HG02642 (cell line): Measurements from ENCODE around the gene FAM193B.

ENCODE experiments used
- ATAC-seq: cut with Tn5 transposase; IDR thresholded peaks from one replicate; pipeline ENCODE4 v1.9.1; 2021; ENCODE audit warnings: mild to moderate bottlenecking; ENCODE audit not compliant: unreplicated experiment, poor library complexity

The FAM193B gene

GRCh38 chr5:177519463-177520235 lies 34.7 kb downstream of the FAM193B start:
- ATAC-seq: no peak

DNA sequence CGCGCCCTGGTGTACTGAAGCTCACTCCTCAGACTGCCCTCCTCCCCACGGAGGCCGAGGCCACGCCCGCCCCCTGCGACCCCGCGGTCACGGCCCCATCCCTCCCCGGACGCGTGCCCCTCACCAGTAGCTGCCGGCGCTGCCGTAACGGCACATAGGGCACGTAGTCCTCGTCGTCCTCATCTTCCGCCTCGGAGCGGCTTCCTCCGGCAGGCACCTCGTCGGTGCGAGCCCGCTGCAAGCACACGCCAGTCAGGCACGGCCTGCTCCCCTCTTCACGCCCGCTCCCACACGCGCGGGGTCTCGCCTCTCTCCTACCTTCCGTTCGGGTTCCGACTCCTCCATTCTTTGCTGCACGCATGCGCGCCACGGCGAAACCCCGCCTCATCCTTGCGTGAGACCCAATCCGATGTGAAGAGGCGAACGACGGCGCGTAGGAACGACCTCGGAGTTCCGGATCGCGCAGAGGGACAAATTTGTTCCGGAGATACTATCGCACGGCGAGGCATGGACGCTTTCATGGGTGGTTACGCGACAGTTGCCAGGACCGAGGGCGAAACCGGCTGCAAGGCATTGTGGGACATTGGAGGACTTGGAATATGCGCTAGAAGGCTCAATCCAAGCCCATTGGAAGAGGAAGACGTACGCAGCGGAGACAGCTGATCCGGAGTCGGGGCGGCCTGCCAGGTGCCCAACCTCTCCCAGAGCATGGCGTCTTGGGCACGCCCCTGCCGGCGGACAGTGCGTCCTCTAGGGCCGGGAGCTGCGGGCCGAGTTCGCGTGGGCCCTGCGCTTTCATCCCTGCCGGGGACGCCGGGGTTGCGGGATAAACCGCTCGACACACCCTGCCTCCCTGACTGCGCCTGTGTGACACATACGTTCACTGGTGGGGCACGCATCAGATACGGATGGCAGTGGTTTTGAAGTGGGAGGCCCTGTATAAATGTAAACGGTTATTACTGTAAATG lies 37.5 kb downstream of the FAM193B start, which contains the start of gene DDX41:
DDX41 (minus strand) TSS at position 361 of the 968 bp plus-strand sequence; CDS start at position 345, 16 bp downstream.
- ATAC-seq: peak; percentile 81

DNA sequence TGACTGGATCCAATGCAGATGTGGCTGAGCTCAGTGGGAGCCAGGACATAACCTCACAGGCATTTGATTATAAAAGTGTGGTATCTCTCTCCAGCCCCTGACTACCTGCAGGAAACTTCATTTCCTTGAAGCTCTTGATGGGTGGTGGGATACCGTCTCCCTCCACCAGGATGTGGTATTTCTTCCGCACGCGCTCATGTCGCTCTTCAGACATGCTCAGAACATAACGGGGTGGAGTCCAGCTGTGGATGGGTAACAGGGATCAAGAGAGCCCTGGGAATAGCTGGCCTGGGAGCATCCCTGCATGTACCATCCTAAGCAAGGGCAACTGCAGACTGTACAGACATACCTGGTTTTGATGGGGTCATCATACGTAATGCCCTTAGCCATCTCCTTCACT lies 38.8 kb downstream of the FAM193B start:
- ATAC-seq: no peak

DNA sequence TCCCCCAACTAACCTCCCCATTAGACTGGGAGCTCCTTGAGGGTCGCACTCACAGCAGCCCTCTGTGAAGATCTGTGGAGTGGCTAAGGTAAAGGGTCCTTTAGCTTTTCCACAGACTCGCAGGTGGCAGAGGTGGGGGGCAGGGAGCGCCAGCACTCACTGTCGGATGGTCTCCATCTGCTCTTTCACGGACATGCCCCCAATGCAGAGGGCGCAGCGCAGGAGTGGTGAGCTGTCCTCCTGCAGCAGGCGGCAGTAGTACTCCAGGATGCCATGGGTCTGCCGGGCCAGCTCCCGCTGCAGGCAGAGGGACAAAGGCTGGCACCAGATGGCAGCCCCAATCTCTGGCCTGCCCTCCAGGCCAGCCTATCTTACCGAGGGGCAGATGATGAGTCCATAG lies 39.8 kb downstream of the FAM193B start:
- no peak for ATAC-seq

GRCh38 chr5:177513500-177513899 lies 40.9 kb downstream of the FAM193B start:
- no peak for ATAC-seq

DNA sequence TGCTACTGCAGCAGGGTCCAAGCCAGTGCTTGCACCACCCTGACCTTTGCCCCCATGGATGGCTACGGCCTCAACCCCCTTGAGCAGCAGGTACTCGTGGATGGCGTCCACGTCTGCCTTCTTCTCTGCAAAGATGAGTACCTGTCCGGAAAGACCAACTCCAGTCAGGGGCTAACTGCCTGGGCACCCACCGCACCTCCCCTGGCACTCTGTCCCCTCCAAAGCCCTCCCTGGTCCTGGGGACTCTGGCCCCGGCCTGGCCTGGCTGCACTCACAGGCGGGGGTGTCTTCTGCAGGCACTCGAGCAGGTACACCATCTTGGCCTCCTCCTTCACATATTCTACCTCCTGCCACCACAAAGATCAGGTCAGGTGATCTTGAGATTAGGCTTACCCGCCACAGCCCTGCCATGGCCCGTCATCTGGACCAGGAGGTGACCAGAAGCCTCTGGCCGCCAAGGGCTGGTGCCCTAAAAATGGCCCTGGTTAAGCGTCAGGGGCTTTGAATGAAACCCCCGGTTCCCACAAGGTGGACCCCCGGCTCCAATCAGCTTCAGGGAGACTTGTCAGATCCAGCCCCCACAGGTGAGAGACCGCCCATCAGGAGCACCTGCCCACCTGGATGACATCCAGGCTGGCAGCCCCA lies 41.5 kb downstream of the FAM193B start:
- no peak for ATAC-seq

DNA sequence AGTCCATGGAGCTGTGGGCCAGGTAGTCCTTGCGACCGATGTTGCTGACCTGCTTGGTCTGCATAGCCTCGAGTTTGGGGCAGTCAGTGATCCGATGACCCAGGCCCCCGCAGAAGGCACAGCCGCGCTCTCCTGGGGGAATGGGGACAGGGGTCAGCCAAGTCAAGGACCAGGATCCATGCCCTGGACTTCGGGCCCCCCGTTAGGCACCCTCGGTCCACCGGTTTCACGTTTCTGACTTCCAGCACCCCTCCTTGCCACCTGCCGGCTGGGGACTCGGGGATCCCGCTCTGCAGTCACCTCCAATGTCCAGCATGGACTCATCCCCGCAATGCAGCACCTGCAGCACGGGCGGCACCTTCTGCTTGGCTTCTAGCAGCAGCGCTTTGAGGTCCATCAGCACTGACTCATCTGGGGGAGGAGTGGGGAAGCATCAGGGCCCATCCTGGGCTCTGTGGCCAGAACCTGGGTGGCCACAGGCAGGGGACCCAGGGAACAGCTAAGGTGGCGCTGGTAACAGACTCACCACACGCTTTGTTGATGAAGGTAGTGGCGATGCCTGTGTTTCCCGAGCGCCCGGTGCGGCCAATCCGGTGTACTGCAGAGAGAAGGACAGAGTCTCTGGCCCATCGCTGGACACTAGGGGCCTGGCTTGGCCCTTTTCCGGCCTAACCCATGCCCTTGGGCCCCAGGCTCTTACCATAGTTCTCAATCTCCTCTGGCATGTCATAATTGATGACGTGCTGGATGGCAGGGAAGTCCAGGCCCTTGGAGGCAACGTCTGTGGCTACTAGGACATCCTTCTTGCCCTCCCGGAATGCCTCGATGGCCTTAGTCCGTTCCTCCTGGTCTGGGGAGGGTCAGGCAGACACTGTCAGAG lies 42.3 kb downstream of the FAM193B start:
- ATAC-seq: no peak

GRCh38 chr5:177511181-177511580 lies 43.2 kb downstream of the FAM193B start:
- ATAC-seq: no peak

- ATAC-seq: peak; percentile 36
These were observed 43.8 kb downstream of the FAM193B start for GRCh38 chr5:177510567-177511053.

DNA sequence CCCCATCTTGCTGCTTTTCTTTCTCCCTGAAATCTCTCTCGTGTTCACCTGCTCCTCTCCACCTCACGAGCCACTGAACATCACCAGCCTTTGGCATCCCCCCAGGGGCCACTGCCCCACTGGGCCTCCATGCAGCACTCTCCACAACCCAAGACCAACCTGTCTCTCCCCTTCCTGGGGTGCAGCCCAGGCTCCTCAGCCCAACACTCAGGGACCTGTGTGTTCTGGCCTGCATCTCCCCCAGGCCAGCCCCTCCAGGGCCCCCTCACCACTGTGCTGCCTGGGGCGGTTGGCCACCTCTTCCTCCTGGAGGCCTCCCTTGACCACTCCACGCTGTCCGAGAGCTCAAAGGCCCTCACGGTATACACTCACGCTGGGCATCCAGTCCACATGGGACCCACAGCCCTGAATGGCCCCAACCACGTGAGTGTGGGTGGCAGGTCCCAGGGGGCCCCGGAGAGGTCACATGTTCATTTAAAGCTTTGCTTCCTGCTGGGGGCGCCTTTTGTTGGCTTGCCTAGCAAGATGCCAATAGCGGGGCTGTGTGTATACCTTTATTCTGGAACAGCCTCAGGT lies 44.3 kb downstream of the FAM193B start:
- ATAC-seq: peak; percentile 33

DNA sequence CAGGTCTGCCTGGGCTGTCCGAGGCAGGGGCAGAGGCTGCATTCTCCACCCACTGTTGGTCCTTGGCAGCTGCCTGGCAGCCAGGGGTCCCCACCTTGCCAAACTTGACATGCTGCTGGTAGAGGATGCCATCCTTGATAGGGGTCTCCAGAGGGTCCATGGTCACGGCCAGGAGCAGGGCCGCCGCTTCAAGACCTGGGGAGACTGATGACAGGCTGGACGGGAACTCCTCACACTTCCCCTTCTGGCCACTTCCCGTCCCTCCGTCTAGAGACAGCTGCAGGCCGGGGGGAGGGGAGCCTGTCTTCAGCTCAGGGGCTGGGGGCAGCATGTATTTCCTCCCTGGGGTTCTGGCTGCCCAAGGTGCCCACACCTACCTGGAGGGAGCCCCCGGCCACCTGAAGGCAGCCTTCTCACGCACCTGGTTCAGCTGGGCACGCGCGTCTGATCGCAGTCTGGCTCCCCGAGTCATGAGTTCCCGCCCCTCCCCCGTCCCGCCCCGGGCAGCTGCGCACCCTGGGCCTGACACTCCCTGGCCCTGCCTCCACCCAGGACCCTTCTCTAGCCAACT lies 44.9 kb downstream of the FAM193B start, which contains the start of gene DOK3:
DOK3 (minus strand) TSS at position 446 of the 571 bp plus-strand sequence; CDS start at position 160, 286 bp downstream.
- ATAC-seq: peak; percentile 33

DNA sequence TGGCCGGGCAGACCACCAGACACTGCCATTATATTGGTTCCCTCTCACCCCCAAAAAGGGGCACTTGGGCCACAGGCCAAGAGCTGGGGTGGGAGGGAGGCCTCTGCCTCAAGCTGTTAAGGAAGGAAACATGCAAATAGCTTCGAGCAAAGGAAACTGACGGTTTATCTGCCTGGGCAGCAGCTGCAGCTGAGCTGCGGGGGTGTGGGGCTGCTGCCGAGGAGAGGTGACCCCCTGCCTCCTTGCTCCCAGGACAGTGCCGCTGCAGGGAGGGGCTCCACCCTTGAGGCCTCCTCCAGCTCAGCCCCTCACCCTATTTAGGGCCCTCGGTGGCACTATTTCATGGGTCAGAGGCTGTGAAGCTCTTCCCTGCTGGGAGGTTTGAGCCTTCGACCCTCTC lies 45.5 kb downstream of the FAM193B start:
- peak; percentile 29 for ATAC-seq

- ATAC-seq: no peak
These were observed 46.1 kb downstream of the FAM193B start for GRCh38 chr5:177508221-177508611.

DNA sequence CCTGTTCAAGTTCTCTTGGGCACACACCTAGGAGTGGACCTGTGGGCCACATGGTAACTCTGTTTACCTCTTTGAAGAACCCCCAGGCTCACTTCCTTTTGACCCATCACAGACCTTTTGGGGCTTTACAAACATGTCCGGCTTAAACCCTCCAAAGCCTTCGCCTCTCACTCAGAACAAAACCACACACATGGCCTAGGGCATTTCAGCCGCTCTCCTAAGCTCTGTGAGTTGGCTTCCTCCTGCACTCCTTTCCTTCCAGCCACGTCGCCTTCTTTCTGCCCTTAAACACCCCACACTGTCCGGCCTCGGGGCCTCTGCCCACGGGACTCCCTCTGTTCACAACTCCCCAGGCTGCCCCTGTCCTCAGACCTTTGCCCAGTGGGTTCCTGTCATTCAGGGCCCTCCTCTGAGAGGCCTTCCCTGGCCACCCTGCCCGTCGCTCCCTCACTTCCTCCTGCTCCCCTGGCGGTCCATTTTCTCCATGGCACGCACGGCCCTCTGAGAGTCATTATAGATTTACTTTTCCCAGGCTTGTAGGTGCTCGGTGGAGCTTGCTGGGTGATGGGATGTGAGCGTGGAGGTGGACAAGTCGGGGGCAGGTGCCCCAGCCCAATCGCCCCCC lies 46.7 kb downstream of the FAM193B start:
- ATAC-seq: no peak

GRCh38 chr5:177507165-177507564 lies 47.2 kb downstream of the FAM193B start:
- ATAC-seq: no peak

DNA sequence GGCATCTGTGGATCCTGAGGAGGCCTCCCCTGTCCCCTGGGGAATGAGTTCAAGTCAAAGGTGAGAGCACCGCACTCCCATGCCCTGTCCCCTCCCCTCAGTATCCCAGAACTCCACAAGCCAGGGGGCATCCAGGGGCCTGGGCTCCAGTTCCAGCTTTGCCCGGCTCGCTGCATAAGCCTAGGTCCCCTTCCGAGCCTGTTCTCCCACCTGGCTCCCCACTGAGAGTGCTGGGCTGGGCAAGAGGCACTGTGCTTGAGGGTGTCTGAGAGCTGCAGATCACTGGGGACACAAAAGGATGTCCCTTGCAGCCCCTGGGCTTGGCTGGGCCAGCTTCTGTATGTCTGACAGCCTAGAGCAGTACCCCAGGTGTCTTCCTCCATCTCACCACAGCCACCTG lies 49.3 kb downstream of the FAM193B start:
- no peak for ATAC-seq

DNA sequence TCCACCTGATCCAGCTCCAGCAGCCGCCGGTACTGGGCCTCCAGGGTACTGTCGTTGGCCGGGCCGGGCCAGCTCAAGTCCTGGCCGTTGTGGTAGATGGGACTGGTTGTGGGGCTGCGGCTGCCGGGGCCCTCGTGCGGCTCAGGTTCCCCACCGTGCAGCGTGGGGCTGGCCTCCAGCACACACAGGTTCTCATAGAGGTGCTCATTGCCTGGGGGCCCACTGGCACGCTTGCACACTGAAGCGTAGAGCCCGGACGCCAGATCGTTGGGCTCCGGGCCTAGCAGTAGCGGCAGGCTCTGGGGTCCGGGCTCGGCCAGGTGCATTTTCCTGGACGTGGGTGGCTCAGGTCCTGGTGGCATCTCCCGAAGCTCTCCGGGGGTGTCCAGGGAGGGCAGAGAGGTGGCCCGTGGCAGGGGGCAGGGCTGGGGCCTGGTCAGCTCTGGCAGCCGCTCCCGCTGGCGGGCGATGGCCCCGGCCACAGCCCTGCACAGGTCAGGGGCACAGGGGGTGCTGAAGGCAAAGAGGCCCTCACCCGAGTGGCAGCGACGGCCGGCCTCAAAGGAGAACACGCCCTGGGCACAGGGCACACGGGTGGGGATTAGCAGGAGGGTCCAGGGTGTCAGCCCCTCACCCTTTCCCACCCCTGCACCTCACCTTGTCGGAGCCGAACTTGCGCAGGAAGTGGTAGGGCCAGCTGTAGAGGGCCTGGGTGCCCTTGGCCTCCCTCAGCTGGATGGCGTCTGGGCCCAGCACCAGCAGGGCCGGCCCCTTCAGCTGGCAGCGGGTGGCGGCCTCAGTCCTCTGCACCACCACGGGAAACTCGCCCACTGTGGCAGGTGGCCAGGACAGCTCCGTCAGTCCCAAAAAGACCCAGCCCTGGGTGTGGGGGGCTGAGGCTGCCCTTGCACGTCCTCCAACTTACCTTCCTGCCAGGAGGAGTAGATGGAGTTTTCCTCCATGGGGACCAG lies 50.0 kb downstream of the FAM193B start:
- no peak for ATAC-seq
